Measurements from ENCODE around the gene SULF2. TPM values are rescaled to one million over a fixed set of nuclear protein-coding genes. Genes with fewer than 3 reads are reported as not detected.

Gene SULF2
- total and polyA plus RNA-seq, 2 donors (not counting 1 experiment from before 2014, with no cell fraction given), result 1.2 to 1.7 TPM

DNA sequence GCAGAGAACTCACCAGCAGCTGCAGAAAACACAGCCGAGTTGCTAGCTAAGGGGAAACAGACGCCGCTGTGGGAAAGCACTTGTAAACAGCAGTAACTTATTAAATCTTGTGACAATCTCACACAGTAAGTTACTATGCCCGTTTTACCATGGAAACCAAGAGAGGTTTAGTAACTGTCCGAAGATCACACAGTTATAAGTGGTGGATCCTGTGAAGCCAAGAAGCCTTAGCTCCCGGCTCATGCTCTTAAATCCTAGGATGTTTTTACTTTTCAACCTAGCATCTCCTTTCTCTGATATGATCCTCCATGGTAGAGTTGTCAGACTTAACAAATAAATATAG lies 1.5 kb upstream of the SULF2 start:
- H3K9me3 ChIP-seq (ENCODE audit: control extremely low read depth in 1 of 3, control insufficient read depth in 2 of 3, insufficient read depth in 1 of 3, low read length in 2 of 3), result no peaks in the 10 kb centered on the region
- peaks cover 19 to 25% of the 10 kb centered on the region in 2 donors for H3K4me1 ChIP-seq (ENCODE audit: control insufficient read depth in 2 of 2, insufficient read depth in 2 of 2, low read length in 2 of 2)
- peaks cover 23% of the 10 kb centered on the region for H3K4me1 Mint-ChIP-seq
- ChIA-PET CTCF (interaction anchor here (1.0 to 2.7 kb wide), 8 partner anchors 9 to 837 kb away, joined by 4 to 49 read pairs (median 4); no protein-coding TSS in a partner anchor), POLR2A (no interaction called here)
- peaks cover 0 to 40% (median 25%) of the 10 kb centered on the region in 4 experiments for H3K27me3 ChIP-seq (replicated peaks in 1 of 4; ENCODE audit: control extremely low read depth in 1 of 4, control insufficient read depth in 3 of 4, insufficient read depth in 4 of 4, low read length in 3 of 4)
- H3K4me3 Mint-ChIP-seq, result peak overlapping the region; percentile 89
- peak overlapping the region; percentile 67 for H3K9ac ChIP-seq (ENCODE audit: low read length)
- no peak for DNase-seq
- H3K4me3 ChIP-seq (ENCODE audit: control extremely low read depth in 1 of 5, extremely low read depth in 1 of 5, insufficient read depth in 1 of 5, low read depth in 2 of 5, low read length in 4 of 5), result peak overlapping the region in 2 of 5 experiments; percentile 54 to 71
- H3K9me3 Mint-ChIP-seq (ENCODE audit: insufficient read depth), result no peaks in the 10 kb centered on the region
- H4K20me1 ChIP-seq (ENCODE audit: control insufficient read depth, insufficient read depth, low read length, poor library complexity, severe bottlenecking), result no peaks in the 10 kb centered on the region
- H3K36me3 ChIP-seq (replicated peaks in 1 of 2; ENCODE audit: control extremely low read depth in 1 of 2, control insufficient read depth in 1 of 2, extremely low read depth in 1 of 2, insufficient read depth in 2 of 2, low read length in 1 of 2), result peaks cover 0 to 1% of the 10 kb centered on the region in 2 experiments
- H3K4me2 ChIP-seq (replicated peaks; ENCODE audit: low read depth, low read length, poor library complexity, severe bottlenecking), result peak overlapping the region; percentile 88
- TF ChIP-seq EZH2 (IDR thresholded peaks at IDR 0.05; ENCODE audit: borderline replicate concordance, insufficient read depth, low read depth, low read length, poor library complexity, severe bottlenecking) (no peak), CTCF (IDR thresholded peaks at IDR 0.05) (peak; percentile 6)
- WGBS (ENCODE audit: insufficient coverage), result 7% methylated on average over 3 of the region's 6 CpGs
- no peak overlapping the region for H3K27ac Mint-ChIP-seq
- no peak overlapping the region for H3K27ac ChIP-seq (ENCODE audit: low read length in 2 of 2)
- peak overlapping the region; percentile 69 for H2AFZ ChIP-seq (ENCODE audit: insufficient read depth, low read depth, low read length, poor library complexity, severe bottlenecking)
- ATAC-seq (ENCODE audit: low read depth), result no peak
- H3K27me3 Mint-ChIP-seq, result peaks cover 60% of the 10 kb centered on the region
- intact Hi-C loops (cut with micrococcal nuclease), result loop anchor here (1.0 to 2.0 kb wide), 3 partner anchors 60 to 835 kb away; no protein-coding TSS in a partner anchor
- H3K79me2 ChIP-seq (ENCODE audit: control insufficient read depth, insufficient read depth, low read length), result no peaks in the 10 kb centered on the region
